Fibroblast of lung (primary cell): ENCODE data around the gene SFR1. TPM values are rescaled to one million over a fixed set of nuclear protein-coding genes. Genes with fewer than 3 reads are reported as not detected.

ENCODE experiments used
- DNase-seq, 2 donors: peaks; one replicate each; pipeline versions ENCODE4 v3.0.0 to v3.0.0-alpha.2; 2010; ENCODE audit warnings: low read depth in 2 of 2
- H2AFZ ChIP-seq: 2 replicates; pipeline ENCODE4 v1.5.1; 2012; ENCODE audit warnings: low read length, control low read depth, inconsistent platforms
- H3K27ac ChIP-seq: 2 replicates; pipeline ENCODE4 v1.5.1; 2011; ENCODE audit warnings: low read length, control low read depth; ENCODE audit not compliant: insufficient read depth
- H3K27me3 ChIP-seq: 2 replicates; pipeline ENCODE4 v1.5.1; 2011; ENCODE audit warnings: mild to moderate bottlenecking, low read length; ENCODE audit not compliant: control insufficient read depth, insufficient read depth
- H3K36me3 ChIP-seq: 2 replicates; pipeline ENCODE4 v1.5.1; 2011; ENCODE audit warnings: low read length; ENCODE audit not compliant: control insufficient read depth, insufficient read depth
- H3K4me1 ChIP-seq: 2 replicates; pipeline ENCODE4 v1.5.1; 2011; ENCODE audit warnings: low read length; ENCODE audit not compliant: control insufficient read depth, insufficient read depth; ENCODE audit errors: extremely low read depth
- H3K4me2 ChIP-seq: 2 replicates; pipeline ENCODE4 v1.5.1; 2011; ENCODE audit warnings: low read length, control low read depth; ENCODE audit not compliant: insufficient read depth; ENCODE audit errors: extremely low read depth
- H3K4me3 ChIP-seq, 4 experiments: fragments of 200-600 bp in 1 of 4; sonication (generic) in 1 of 4; replicated peaks in 1 of 4; 2 replicates each; pipeline ENCODE4 v1.5.1; 2011 to 2016; ENCODE audit warnings: low read length in 4 of 4, low read depth in 3 of 4, mild to moderate bottlenecking in 3 of 4, control low read depth in 2 of 4, inconsistent platforms in 1 of 4, mixed read lengths in 1 of 4; ENCODE audit not compliant: insufficient read depth in 1 of 4; ENCODE audit errors: control extremely low read depth in 1 of 4
- H3K79me2 ChIP-seq: 2 replicates; pipeline ENCODE4 v1.5.1; 2012; ENCODE audit warnings: mild to moderate bottlenecking, low read length, inconsistent platforms; ENCODE audit not compliant: control insufficient read depth, insufficient read depth
- H3K9ac ChIP-seq: 2 replicates; pipeline ENCODE4 v1.5.1; 2011; ENCODE audit warnings: mild to moderate bottlenecking, low read length, control low read depth; ENCODE audit not compliant: insufficient read depth
- H3K9me3 ChIP-seq: 2 replicates; pipeline ENCODE4 v1.5.1; 2012; ENCODE audit warnings: low read depth, low read length; ENCODE audit not compliant: control insufficient read depth, insufficient read depth
- H4K20me1 ChIP-seq: 2 replicates; pipeline ENCODE4 v1.5.1; 2011; ENCODE audit warnings: low read length; ENCODE audit not compliant: control insufficient read depth, insufficient read depth; ENCODE audit errors: extremely low read depth
- EZH2 ChIP-seq: IDR thresholded peaks from 2 replicates; pipeline ENCODE4 v1.5.1; 2012; ENCODE audit warnings: low read length, control low read depth, mild to moderate bottlenecking; ENCODE audit errors: missing control alignments
- polyA plus RNA-seq, 2 donors: library from polyadenylated mRNA; depleted of rRNA in 1 of 2; stranded (reverse) in 1 of 2; unstranded in 1 of 2; fragments of >200 nt; gene quantifications; 2 replicates each; pipeline ENCODE4 v1.2.1, GENCODE V29; 2011 to 2012; ENCODE audit warnings: missing spikeins in 1 of 2
- total RNA-seq: library from RNA; depleted of rRNA; stranded (reverse); fragments of >200 nt; gene quantifications from 2 replicates; pipeline ENCODE4 v1.2.1, GENCODE V29; 2014
- TF ChIP-seq, protein P1 (sequence below), 2 donors: IDR thresholded peaks in 1 of 2; conservative IDR thresholded peaks in 1 of 2; 1 replicate in 1 of 2; 2 replicates in 1 of 2; pipeline ENCODE4 v1.5.1; 2011 to 2012; ENCODE audit warnings: low read length in 2 of 2, control low read depth in 1 of 2, inconsistent platforms in 1 of 2, low read depth in 1 of 2, mild to moderate bottlenecking in 1 of 2

SFR1 gene
- total and polyA plus RNA-seq, 2 donors (not counting 1 experiment from before 2014, with no cell fraction given) = 5.2 to 5.4 TPM

DNA sequence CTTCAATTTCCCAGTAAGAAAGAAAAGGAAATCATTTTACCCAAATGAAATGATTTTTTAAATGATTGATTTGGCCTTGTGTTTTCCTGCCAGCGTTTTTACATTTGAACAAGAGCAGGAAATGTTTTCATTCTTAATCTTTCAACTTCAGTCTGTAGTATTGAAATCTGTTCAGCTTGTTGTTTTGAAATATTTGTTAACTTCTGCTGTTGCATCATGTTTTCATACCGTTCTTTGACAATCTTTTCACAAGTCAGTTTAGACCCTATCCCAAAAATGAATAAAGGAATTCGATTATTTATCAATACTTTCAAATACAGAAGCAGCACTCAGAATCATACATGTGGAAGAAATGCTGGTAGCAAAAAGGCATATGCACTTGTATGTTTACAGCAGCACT, 8.1 kb downstream of the SFR1 start:
- no peak for DNase-seq
- no peaks in the 10 kb centered on the region for H3K27me3 ChIP-seq
- no peak overlapping the region for H3K4me3 ChIP-seq
- TF ChIP-seq, protein P1, sequence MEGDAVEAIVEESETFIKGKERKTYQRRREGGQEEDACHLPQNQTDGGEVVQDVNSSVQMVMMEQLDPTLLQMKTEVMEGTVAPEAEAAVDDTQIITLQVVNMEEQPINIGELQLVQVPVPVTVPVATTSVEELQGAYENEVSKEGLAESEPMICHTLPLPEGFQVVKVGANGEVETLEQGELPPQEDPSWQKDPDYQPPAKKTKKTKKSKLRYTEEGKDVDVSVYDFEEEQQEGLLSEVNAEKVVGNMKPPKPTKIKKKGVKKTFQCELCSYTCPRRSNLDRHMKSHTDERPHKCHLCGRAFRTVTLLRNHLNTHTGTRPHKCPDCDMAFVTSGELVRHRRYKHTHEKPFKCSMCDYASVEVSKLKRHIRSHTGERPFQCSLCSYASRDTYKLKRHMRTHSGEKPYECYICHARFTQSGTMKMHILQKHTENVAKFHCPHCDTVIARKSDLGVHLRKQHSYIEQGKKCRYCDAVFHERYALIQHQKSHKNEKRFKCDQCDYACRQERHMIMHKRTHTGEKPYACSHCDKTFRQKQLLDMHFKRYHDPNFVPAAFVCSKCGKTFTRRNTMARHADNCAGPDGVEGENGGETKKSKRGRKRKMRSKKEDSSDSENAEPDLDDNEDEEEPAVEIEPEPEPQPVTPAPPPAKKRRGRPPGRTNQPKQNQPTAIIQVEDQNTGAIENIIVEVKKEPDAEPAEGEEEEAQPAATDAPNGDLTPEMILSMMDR (conservative IDR thresholded peaks at IDR 0.05 in 1 of 2, IDR thresholded peaks at IDR 0.05 in 1 of 2; ENCODE audit: low read depth in 1 of 2, low read length in 2 of 2) = no peak
- TF ChIP-seq EZH2 = no peak
- no peak overlapping the region for H3K9ac ChIP-seq
- no peaks in the 10 kb centered on the region for H3K79me2 ChIP-seq
- no peaks in the 10 kb centered on the region for H3K36me3 ChIP-seq
- no peak overlapping the region for H2AFZ ChIP-seq
- no peaks in the 10 kb centered on the region for H4K20me1 ChIP-seq
- H3K4me1 ChIP-seq = no peaks in the 10 kb centered on the region
- H3K9me3 ChIP-seq = no peaks in the 10 kb centered on the region
- H3K27ac ChIP-seq = no peak overlapping the region
- H3K4me2 ChIP-seq = no peak overlapping the region

GRCh38 chr10:104138131-104138530, 16.2 kb downstream of the SFR1 start:
- no peaks in the 10 kb centered on the region for H3K36me3 ChIP-seq
- no peak overlapping the region for H2AFZ ChIP-seq
- no peak for TF ChIP-seq EZH2
- TF ChIP-seq, protein P1 (conservative IDR thresholded peaks at IDR 0.05 in 1 of 2, IDR thresholded peaks at IDR 0.05 in 1 of 2; ENCODE audit: low read depth in 1 of 2, low read length in 2 of 2) = no peak

DNA sequence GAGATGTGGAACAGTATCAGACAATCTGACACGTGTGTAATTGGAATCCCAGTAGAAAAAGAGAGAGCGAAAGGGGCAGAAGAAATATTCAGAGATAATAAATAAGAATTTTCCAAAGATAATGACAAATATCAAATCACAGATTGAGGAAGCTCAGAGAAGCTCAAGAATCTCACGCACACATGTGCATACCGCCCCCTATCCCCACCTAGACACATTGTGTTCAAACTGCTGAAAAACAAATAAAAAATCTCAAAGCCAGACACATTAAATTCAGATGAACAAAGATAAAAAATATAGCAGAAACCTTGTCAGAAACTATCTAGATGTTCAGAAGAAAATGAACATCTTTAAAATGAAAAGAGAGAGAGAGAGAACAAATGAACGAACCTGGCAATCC, 17.2 kb downstream of the SFR1 start:
- Histone ChIP-seq H3K9me3 (no peaks in the 10 kb centered on the region), H3K36me3 (no peaks in the 10 kb centered on the region), H3K9ac (no peak overlapping the region), H4K20me1 (no peaks in the 10 kb centered on the region), H3K4me2 (no peak overlapping the region), H3K4me3 (no peak overlapping the region), H3K4me1 (no peaks in the 10 kb centered on the region), H2AFZ (no peak overlapping the region), H3K27ac (no peak overlapping the region), H3K79me2 (no peaks in the 10 kb centered on the region), H3K27me3 (no peaks in the 10 kb centered on the region)
- peak in 1 of 2 donors; percentile 28 for DNase-seq
- TF ChIP-seq EZH2 = no peak
- TF ChIP-seq, protein P1 (conservative IDR thresholded peaks at IDR 0.05 in 1 of 2, IDR thresholded peaks at IDR 0.05 in 1 of 2; ENCODE audit: low read depth in 1 of 2, low read length in 2 of 2) = peak; percentile 19 to 54

More at GRCh38 chr10:104138131-104138530, 16.2 kb downstream of the SFR1 start:
- Histone ChIP-seq H3K4me3 (no peak overlapping the region), H3K9me3 (no peaks in the 10 kb centered on the region), H4K20me1 (no peaks in the 10 kb centered on the region), H3K4me2 (no peak overlapping the region), H3K27ac (no peak overlapping the region), H3K79me2 (no peaks in the 10 kb centered on the region), H3K9ac (no peak overlapping the region), H3K4me1 (no peaks in the 10 kb centered on the region), H3K27me3 (no peaks in the 10 kb centered on the region)
- no peak for DNase-seq
